ENCODE data around the gene ZNF622.

ZNF622 gene

DNA sequence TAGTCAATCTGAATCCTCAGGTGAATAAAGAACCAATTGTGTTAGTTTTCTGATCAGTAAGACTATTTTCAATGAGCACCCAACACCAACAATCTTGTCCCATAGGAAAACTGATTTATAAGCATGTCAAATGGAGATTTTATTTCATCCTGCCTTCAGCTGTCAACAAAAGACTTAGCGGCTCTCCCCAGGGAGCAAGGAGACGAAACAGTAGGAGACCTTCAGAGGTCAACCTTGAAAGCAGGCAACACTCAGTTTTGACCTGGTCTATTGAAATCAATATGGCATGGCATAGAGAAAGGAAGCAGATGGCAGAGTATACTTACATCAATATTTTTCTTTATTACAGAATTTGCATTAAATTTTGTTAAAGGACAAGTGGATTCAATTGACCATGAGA is 34.1 kb downstream of the ZNF622 start:
- TF ChIP-seq POLR2A (IDR thresholded peaks at IDR 0.05; ENCODE audit: low read length) = no peak
- no peak for TF ChIP-seq GATA1 (IDR thresholded peaks at IDR 0.05; ENCODE audit: low read depth, low read length)
- no peak for DNase-seq

DNA sequence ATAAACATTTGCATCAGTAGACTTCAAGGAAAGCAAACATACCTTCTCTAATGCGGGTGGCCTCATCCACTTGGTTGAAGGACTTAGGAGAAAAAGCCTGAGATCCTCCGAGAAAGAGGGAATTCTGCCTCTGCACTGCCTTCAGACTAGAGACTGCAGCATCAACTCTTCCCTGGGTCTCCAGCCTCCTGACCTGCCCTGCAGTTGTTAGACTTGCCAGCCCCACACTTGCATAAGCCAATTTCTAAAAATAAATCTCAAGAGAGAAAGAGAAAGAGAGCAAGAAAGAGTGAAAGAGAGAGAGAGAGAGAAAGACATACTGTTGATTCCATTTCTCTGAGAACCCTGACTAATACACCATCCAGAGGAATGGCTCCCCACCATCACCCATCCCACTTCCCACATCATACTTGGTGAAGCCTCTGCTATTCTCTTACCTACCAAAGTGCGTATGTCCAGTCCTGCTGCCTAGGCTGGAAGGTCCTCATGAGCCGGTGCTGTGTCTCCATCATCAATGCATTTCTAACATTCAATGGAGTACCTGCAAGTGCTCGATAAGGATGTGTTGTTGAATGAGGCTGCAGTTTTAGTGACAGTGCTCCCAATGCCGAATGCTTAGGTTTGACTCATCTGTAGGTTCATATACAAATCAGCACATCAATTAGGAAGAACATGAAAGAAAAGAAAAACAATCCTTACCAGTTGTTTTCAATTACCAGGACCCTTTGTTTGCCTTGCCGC is 35.1 kb downstream of the ZNF622 start:
- TF ChIP-seq GATA1 (IDR thresholded peaks at IDR 0.05; ENCODE audit: low read depth, low read length) (no peak), POLR2A (IDR thresholded peaks at IDR 0.05; ENCODE audit: low read length) (no peak)
- DNase-seq = no peak

DNA sequence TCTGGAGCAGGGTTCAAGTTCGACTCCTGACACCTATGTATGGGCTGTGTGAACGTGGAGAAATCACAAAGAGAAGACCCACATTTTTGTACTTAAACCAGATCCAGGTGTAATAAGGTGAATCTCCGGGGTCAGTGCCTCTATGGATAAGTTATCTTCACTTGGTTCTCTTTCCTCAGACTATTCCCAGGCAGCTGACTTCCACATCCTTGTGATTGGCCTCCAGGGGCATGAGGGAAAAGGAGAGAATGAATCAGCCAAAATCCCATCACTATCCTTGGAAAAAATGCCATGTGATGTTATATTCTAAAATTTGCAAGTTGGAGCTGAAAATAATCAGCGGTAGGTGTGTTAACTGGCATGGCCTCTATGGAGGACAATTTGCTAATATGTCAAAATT is 37.2 kb downstream of the ZNF622 start:
- TF ChIP-seq GATA1 (IDR thresholded peaks at IDR 0.05; ENCODE audit: low read depth, low read length) (no peak), POLR2A (IDR thresholded peaks at IDR 0.05; ENCODE audit: low read length) (no peak)
- DNase-seq = no peak

DNA sequence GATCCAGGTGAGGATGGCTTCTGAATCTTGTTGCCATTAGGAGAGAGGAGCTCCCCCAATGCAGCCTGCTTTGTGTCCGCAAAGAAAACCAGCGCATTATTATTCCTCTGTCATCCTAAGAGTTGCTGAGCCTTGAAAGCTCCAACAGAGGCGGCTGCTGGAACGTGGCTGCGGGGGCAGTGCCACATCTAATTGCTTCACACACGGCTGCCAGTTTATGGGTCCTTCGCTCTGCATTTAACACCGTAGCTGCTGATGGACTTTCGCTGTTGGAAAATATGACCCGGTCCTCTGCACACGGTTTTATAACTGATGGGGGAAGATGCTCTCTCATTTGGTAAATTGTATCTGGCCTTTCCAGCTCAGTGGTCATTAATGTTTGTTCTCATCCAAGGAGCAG is 38.0 kb downstream of the ZNF622 start:
- TF ChIP-seq GATA1 (IDR thresholded peaks at IDR 0.05; ENCODE audit: low read depth, low read length) (no peak), POLR2A (IDR thresholded peaks at IDR 0.05; ENCODE audit: low read length) (no peak)
- no peak for DNase-seq

DNA sequence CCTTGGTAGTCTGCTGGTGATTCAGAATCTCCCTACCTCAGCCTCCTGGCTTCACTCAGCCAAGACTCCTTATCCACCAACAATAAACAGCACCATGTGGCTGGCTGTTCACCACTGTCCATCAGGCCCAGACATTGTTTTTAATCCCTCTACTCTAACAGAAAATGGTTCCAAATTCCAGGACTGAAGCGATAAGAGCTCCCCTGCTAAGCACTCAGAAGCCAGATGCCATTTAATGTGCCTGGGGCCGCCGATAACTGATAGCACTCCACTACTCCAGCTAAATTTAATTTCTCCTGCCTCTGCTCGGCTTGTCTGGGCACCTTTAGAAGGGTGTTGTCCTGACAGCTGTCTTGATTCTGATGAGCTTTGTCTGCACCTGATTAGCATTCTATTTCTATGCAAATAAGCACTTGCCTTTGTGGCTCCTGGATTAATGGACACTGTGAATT is 47.1 kb downstream of the ZNF622 start:
- TF ChIP-seq POLR2A (IDR thresholded peaks at IDR 0.05; ENCODE audit: low read length) (no peak), GATA1 (IDR thresholded peaks at IDR 0.05; ENCODE audit: low read depth, low read length) (no peak)
- peak in 1 of 2 experiments; percentile 36 for DNase-seq

DNA sequence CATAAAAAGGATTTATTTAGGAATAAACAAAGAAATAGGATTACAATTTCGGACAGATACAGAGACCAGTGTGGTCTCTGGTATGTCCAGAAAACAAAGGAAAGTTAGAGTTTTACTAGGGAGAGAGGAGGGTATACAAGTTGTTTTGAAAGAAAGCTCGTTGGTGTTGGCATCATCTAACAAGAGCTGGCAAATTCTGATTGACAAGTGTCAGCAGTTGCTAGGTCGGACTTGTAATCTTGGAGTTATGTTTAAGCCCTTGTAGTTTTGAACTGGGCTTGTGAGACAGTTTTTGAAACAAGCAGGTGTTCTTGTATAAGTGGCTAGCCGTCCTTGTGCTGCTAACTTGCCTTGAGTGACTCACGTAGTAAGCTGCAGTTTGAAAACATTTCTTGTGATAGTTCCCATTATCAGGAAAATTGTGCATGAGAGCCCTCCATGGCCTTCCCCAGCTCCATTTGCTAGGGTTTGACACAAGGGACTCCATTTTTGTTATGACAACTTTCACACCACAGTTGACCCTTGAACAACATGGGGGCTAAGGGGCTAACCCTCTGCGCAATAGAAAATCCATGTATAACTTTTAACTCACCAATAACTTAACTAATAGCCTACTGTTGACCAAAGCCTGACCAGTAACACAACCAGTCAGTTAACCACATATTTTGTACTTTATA is 48.1 kb downstream of the ZNF622 start:
- DNase-seq = no peak

DNA sequence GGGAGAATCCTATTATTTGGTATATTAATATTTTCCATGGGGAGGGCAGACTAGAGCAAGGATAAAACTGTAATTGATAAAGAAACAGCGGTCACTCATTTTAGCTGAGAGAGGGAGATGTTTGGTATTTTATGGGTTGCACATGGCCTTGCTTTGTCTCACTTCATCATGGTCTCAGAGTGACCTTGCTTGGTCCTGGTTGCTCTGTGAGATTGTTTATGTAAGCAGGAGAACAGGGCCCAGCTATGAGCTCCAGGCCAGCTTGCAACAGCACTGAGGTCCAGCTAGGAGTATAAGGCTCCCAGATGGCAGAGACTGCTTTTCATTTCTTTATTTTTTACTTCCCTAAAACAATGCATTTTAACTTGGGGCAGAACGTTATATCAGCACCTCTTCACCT is 50.7 kb downstream of the ZNF622 start:
- DNase-seq = no peak

More for the DNA sequence above, 48.1 kb downstream of the ZNF622 start:
- TF ChIP-seq GATA1 (IDR thresholded peaks at IDR 0.05; ENCODE audit: low read depth, low read length) = no peak
- TF ChIP-seq POLR2A (IDR thresholded peaks at IDR 0.05; ENCODE audit: low read length) = no peak

DNA sequence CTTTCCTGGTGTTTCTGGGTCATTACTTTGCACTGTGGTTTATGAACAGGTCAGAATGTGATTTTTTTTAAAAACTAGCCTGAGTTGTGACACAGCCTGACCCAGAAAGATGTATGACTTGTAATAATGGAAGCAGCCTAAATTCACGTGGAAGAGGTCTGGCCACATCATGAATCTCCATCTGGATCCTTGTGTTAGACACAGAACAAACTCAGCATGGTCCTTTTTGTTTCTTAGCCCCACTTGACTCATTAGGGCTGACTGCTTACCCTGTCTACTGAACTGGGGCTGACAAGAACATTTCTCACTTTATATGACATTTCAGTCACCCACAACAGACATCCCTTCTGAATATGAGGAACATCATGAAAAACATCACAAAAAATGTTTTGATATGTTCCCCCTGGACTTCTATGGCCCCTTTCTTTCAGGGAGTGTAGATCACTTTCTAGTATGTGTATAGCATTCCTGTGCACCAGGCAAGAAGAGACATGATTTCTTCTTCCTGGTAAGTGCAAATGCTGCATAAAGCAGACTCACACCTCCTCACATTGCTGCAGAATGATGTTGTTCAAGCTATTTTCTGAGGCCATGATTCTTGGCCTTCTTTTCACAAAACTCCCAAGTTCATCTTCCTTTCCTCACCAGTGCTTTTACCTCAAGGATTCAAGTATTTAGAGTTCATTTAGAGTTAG is 52.3 kb downstream of the ZNF622 start:
- TF ChIP-seq POLR2A (IDR thresholded peaks at IDR 0.05; ENCODE audit: low read length) (no peak), GATA1 (IDR thresholded peaks at IDR 0.05; ENCODE audit: low read depth, low read length) (no peak)
- DNase-seq = no peak

More for the DNA sequence above, 50.7 kb downstream of the ZNF622 start:
- no peak for TF ChIP-seq GATA1 (IDR thresholded peaks at IDR 0.05; ENCODE audit: low read depth, low read length)
- TF ChIP-seq POLR2A (IDR thresholded peaks at IDR 0.05; ENCODE audit: low read length) = no peak

DNA sequence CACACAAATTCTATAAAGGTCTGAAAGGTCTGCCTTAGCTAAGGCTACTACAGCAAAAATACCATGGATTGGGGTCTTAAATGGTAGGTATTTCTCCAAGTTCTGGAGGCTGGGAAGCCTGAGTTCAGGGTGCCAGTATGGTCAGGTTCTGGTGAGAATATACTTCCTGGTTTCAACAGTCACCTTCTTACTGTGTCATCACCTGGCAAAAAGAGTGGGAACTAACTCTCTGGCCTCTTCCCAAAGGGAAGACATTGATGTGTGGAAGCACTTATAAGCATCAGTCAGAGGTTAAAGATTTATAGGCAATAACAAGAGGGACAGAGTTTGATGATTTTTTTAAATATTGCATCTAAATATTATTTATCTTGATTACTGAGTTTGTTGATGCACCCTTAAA is 53.0 kb downstream of the ZNF622 start:
- no peak for DNase-seq
- TF ChIP-seq GATA1 (IDR thresholded peaks at IDR 0.05; ENCODE audit: low read depth, low read length) (no peak), POLR2A (IDR thresholded peaks at IDR 0.05; ENCODE audit: low read length) (no peak)

DNA sequence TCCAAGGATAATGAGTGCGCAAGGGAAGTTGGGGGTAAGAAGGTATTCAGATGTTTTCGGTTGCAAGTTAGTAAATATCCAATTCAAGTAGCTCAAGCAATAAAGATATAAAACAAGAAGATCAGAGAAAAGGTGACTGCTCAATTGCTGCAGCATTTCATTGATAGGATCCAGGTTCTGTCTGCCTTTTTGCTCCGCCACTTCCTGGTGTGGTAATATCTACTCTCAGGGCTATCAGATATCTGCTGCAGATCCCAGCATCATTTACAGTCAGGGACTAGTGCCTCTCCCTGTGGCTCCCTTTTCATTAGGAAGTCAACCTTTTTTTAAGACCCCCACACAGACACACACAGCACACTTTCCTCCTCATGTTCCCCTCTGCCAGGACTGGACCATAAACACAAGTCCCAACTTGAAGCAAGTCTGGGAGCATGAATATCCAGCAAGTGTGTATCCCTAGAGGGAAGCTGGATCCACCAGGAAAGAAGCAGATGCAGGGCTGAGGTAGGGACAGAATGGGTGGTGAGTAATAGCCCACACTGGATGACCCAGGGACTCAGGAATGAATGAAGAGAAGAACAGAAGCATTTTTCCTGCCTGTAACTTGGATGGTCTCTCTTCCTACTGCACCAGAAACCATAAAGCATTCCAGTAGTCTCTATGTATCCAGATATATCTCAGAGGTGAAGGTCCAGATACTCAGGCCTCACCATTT is 53.7 kb downstream of the ZNF622 start:
- no peak for DNase-seq
- TF ChIP-seq POLR2A (IDR thresholded peaks at IDR 0.05; ENCODE audit: low read length) = no peak

DNA sequence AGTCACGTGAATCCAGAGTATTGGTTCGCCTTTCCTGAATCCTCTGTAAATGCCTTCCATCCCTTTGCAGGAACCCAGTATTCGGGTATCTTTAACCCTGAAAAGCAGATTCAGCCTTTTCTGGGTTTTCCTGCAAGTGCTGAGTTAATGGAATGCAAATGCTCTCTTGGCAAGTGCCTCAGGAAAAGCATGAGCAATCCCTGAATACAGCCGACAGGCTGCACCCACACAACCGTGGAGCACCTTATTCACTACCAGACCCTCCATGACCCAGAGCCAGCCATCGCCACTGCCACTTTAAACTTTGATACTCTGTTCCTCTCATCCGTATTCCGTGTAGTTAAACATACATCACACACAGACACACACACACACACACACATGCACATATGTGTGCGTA is 54.4 kb downstream of the ZNF622 start:
- DNase-seq = no peak
- TF ChIP-seq POLR2A (IDR thresholded peaks at IDR 0.05; ENCODE audit: low read length) = no peak

DNA sequence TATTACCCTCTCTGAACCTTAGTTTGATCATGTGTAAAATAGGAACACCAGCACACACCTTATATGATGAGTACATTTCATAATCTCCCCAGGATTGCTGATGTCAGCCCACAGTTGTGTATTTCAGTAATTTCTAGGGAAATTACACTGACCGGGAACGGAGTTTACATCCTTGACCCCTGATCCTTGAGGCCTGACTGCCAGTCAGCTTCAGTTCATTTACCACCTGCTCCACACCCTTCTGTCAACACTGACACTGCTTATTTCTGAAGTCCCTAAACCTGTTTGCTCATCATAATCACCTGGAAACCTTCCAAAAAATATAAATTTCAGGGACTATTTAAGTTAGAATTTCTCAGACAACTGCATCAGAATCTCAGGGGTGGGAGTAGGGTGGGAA is 55.3 kb downstream of the ZNF622 start:
- DNase-seq = no peak
- TF ChIP-seq POLR2A (IDR thresholded peaks at IDR 0.05; ENCODE audit: low read length) (no peak), GATA1 (IDR thresholded peaks at IDR 0.05; ENCODE audit: low read depth, low read length) (no peak)

DNA sequence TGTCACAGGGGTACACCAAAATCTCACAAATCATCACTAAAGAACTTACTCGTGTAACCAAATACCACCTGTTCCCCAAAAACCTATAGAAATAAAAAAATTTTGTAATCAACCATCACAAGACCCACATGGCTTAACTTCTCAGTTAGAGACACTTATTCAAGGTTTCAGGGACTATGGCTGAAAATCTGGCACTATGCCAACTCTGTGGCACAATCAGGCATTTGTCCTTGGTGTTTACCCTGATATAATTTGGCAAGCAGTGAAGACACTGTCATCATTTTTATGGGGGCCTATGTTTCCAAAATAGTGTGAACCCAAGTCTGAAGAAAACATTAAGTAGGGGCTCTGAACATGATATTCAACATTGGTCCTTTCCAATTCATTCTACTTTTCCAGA is 59.0 kb downstream of the ZNF622 start:
- no peak for TF ChIP-seq GATA1 (IDR thresholded peaks at IDR 0.05; ENCODE audit: low read depth, low read length)
- TF ChIP-seq POLR2A (IDR thresholded peaks at IDR 0.05; ENCODE audit: low read length) = no peak
- DNase-seq = no peak

DNA sequence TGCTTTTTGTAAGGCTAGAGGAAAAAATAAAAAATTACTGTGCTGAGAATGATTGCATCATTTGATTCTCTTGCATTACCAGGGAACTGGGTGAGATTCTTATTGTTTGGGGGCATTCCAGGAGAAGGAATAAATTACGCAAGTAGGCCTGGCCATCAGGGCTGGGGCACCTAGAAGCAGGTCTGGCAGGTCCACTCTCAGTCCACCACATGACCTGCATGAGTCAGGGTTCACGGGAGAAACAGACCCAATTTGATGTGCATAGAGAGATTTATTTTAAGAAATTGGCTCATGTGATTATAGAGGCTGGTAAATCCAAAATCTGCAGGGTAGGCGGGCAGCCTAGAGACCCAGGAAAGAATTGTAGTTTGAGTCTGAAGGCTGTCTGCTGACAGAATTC is 59.6 kb downstream of the ZNF622 start:
- DNase-seq = no peak
- TF ChIP-seq GATA1 (IDR thresholded peaks at IDR 0.05; ENCODE audit: low read depth, low read length) (no peak), POLR2A (IDR thresholded peaks at IDR 0.05; ENCODE audit: low read length) (no peak)
